HEK293T (cell line): ENCODE data around the gene SULT2B1.

Source experiments
- FOXM1 ChIP-seq: fragments of 450-650 bp; IDR thresholded peaks from 2 replicates; pipeline ENCODE4 v1.6.1; 2017; ENCODE audit warnings: mild to moderate bottlenecking, borderline replicate concordance
- HDGF ChIP-seq: fragments of 450-650 bp; IDR thresholded peaks from 2 replicates; pipeline ENCODE4 v1.6.1; 2017; ENCODE audit warnings: antibody characterized with exemption, borderline replicate concordance

DNA sequence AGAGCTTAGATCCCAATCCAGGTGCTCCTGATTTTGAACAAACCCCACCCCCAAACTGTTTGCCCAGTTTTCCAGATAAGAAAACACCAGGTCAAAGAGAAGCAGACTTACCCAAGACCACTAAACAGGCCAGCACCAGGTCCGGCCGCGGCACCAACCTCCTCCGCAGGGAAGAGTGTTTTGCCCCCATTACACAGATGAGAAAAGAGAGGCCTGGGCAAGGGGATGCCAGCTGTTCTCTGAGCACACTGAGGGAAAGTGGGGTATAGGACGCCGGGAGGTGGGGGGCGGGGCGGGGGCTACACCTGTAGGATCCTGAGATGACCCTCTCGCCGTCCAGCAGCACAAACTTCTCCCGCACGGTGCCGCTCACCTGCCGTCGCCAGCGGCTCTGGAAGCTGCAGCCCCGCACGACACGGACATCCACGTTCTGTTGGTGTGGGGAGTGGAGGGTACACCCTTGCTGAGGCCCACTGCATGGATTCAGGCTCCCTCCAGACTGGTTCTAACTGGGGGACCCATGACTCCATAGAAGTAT, 57.7 kb downstream of the SULT2B1 start:
- TF ChIP-seq FOXM1 (no peak), HDGF (no peak)
